Ishikawa (cell line): Measurements from ENCODE around the gene NEDD4L.

ENCODE experiments used
- CEBPB ChIP-seq: IDR thresholded peaks from 2 replicates; pipeline ENCODE4 v1.6.1; 2012
- CREB1 ChIP-seq: IDR thresholded peaks from 2 replicates; pipeline ENCODE4 v1.6.1; 2012; ENCODE audit warnings: low read depth
- EGR1 ChIP-seq: IDR thresholded peaks from 2 replicates; pipeline ENCODE4 v1.6.1; 2012
- EP300 ChIP-seq: IDR thresholded peaks from 2 replicates; pipeline ENCODE4 v1.6.1; 2012; ENCODE audit warnings: borderline replicate concordance
- FOXM1 ChIP-seq: IDR thresholded peaks from 2 replicates; pipeline ENCODE4 v1.6.1; 2012; ENCODE audit warnings: low read depth, borderline replicate concordance
- NFIC ChIP-seq: IDR thresholded peaks from 2 replicates; pipeline ENCODE4 v1.6.1; 2012
- RAD21 ChIP-seq: IDR thresholded peaks from 2 replicates; pipeline ENCODE4 v1.6.1; 2012; ENCODE audit warnings: low read depth
- TAF1 ChIP-seq: IDR thresholded peaks from 2 replicates; pipeline ENCODE4 v1.6.1; 2012; ENCODE audit warnings: low read depth, mild to moderate bottlenecking
- TCF12 ChIP-seq: IDR thresholded peaks from 2 replicates; pipeline ENCODE4 v1.6.1; 2012; ENCODE audit warnings: low read depth
- TEAD4 ChIP-seq: IDR thresholded peaks from 2 replicates; pipeline ENCODE4 v1.6.1; 2012
- YY1 ChIP-seq: IDR thresholded peaks from 2 replicates; pipeline ENCODE4 v1.6.1; 2012; ENCODE audit warnings: low read depth
- ZBTB7A ChIP-seq: IDR thresholded peaks from 2 replicates; pipeline ENCODE4 v1.6.1; 2012; ENCODE audit warnings: low read depth
- TF ChIP-seq, protein P1 (sequence below): IDR thresholded peaks from 2 replicates; pipeline ENCODE4 v1.6.1; 2012
- TF ChIP-seq, protein P2 (sequence below): IDR thresholded peaks from 2 replicates; pipeline ENCODE4 v1.6.1; 2012; ENCODE audit warnings: low read depth, mild to moderate bottlenecking
- TF ChIP-seq, protein P3 (sequence below): IDR thresholded peaks from 2 replicates; pipeline ENCODE4 v1.6.1; 2012

Gene NEDD4L

DNA sequence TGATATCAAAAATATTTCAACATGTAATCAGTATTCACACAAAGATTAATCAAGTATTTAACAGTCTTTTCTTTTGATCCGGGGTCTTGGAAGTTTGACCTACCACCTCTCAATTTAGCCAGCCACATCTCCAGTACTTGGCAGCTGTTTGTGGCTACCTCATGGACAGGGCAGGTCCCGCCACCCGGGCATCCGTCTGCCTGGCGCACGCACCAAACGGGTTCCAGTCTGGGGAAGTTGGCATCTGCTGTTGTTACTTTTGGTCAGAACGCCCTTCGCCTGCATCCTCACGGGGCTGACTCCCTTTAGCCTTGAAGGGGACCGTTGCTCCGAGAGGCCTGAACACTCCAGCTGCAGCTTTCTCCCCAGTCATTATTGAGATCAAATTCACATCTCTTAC is 81.7 kb downstream of the NEDD4L start:
- no peak for TF ChIP-seq TAF1
- no peak for TF ChIP-seq YY1
- no peak for TF ChIP-seq CEBPB

DNA sequence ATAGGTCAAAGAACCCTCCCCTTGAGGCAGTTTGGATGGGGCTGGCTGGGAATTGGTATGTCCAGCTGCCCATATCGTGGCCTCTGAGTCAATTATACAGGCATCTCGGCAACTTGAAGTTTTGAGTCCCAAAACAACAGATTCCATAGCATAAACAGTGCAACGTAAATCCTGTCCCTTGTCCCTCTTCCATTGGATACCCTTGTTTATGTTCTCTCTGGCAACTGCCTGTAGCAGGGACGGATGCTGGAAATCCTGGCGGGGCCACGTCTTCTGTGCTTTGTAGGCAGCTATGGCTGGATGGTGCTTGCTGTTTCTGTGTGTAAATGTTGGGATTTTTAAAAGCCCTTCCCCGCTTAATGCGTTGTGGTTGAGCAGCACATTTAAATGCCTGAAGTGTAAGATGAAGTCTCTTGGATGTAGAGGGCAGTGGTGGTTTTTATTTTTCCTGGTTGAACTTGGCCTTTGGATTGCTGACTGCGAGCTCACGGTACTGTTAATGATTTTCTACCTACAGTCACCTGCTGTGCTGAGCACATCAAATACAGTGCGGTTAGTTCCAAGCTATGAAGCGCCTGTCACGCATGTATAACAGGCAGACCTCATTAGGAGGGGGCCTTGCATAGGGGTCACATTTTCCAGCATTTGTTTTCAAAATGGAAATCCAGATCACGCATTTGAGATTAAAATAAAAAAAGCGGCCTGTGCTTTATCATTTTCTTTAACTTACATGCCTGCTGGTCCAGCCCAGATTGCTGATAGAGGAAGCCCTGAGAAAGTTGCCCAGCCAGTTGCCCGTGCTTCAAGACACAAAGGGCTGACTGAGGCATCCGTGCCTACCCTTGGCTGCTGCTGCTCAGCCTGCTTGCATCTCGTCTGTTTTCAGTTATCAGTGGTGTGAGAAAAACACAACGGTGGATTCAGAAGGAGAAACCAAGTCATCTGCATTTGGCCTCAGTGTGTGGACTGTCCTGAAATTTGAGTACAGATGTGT is 84.7 kb downstream of the NEDD4L start:
- TF ChIP-seq, protein P1, sequence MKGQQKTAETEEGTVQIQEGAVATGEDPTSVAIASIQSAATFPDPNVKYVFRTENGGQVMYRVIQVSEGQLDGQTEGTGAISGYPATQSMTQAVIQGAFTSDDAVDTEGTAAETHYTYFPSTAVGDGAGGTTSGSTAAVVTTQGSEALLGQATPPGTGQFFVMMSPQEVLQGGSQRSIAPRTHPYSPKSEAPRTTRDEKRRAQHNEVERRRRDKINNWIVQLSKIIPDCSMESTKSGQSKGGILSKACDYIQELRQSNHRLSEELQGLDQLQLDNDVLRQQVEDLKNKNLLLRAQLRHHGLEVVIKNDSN: no peak
- TF ChIP-seq TCF12 (no peak), CEBPB (no peak), EP300 (no peak)
- TF ChIP-seq, protein P2, sequence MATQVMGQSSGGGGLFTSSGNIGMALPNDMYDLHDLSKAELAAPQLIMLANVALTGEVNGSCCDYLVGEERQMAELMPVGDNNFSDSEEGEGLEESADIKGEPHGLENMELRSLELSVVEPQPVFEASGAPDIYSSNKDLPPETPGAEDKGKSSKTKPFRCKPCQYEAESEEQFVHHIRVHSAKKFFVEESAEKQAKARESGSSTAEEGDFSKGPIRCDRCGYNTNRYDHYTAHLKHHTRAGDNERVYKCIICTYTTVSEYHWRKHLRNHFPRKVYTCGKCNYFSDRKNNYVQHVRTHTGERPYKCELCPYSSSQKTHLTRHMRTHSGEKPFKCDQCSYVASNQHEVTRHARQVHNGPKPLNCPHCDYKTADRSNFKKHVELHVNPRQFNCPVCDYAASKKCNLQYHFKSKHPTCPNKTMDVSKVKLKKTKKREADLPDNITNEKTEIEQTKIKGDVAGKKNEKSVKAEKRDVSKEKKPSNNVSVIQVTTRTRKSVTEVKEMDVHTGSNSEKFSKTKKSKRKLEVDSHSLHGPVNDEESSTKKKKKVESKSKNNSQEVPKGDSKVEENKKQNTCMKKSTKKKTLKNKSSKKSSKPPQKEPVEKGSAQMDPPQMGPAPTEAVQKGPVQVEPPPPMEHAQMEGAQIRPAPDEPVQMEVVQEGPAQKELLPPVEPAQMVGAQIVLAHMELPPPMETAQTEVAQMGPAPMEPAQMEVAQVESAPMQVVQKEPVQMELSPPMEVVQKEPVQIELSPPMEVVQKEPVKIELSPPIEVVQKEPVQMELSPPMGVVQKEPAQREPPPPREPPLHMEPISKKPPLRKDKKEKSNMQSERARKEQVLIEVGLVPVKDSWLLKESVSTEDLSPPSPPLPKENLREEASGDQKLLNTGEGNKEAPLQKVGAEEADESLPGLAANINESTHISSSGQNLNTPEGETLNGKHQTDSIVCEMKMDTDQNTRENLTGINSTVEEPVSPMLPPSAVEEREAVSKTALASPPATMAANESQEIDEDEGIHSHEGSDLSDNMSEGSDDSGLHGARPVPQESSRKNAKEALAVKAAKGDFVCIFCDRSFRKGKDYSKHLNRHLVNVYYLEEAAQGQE: no peak
- TF ChIP-seq, protein P3, sequence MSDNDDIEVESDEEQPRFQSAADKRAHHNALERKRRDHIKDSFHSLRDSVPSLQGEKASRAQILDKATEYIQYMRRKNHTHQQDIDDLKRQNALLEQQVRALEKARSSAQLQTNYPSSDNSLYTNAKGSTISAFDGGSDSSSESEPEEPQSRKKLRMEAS: no peak

DNA sequence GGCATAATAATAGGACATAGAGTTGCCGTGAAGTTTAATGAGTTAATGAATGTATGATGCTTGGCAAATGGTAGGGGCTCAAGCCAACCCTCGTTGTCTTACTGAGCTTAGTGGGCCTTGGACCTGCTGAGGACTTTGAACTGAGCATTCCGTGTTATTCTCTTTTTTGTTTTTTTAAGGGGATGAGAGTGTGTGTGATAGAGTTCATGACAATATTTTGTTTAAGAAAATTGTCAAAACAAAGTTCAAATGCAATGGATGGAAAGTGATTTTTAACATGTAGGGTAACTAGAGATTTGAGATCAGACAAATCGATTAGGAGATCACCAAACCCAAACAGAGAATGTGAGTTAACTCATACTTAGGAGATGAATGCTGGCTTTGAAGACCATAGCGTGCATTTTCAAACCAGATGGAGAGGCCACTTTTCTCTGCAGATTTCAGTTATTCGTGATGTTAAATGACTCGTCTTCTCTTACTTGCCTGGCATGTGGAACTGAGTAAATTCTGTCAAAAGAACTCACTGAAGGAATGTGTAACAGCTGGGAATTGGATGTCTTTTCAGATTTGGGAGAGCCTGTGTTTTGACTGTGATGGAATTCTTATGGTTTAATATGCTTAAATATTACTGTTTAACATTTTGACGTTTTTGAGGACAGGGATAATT is 88.7 kb downstream of the NEDD4L start:
- TF ChIP-seq YY1: no peak
- TF ChIP-seq EP300: no peak
- TF ChIP-seq RAD21: no peak
- no peak for TF ChIP-seq FOXM1
- TF ChIP-seq, protein P1: no peak
- TF ChIP-seq TEAD4: no peak
- no peak for TF ChIP-seq CEBPB

DNA sequence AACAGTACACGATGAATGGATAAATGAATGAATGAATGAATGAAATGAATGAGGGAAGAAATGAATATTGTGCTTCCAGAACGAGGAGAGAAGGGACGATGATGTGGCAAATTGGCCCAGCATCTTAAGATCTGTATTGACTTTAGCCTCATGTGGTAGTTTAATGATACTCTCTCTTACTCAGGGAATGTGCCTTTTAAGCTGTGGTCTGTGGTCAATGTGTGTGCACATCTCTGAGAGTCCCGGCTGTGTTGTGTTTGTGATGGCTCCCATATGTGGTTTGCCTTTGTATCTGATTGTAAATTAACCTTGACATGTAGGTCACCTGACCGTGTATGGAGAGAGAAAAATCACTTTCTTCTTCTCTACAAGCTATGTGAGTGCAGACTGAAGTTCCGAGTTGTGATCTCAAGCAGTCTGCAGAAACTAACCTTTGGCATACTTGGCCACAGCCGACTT is 91.2 kb downstream of the NEDD4L start:
- TF ChIP-seq ZBTB7A: no peak
- TF ChIP-seq, protein P1: no peak
- no peak for TF ChIP-seq TCF12
- TF ChIP-seq CEBPB: no peak
- TF ChIP-seq YY1: no peak
- TF ChIP-seq, protein P3: no peak
- no peak for TF ChIP-seq EGR1
- TF ChIP-seq RAD21: no peak
- no peak for TF ChIP-seq FOXM1
- no peak for TF ChIP-seq NFIC
- no peak for TF ChIP-seq CREB1
- TF ChIP-seq TAF1: no peak
- TF ChIP-seq TEAD4: no peak
- TF ChIP-seq, protein P2: no peak
- no peak for TF ChIP-seq EP300

DNA sequence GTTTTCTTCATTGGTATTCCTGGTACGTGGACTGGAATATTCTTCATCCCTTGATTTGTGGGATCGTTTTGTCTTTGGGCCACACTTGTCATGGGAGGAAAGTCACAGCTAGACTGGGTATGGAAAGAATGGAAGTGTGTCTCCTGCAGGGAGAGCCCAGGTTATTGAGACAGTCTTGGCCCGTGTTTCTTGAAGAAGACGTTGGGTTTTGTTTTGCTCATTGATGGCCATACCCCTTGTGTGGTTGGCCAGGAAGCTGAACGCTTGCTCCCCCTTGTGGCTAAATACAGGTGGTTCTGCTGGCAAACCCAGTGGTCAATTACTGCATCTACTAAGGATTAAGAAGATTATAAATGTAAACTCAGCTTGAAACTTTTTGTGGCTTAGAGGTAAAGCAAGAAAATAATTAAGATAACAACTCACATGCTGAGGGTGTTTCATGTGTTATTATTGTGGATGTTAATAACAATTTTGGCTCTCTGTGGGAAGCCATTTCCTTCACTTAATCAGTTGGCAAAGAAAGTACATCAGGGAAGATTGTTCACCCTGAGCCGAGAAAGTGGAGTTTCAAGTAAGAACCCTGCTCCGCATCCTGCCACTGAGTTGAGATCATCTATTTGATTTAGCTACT is 91.8 kb downstream of the NEDD4L start:
- TF ChIP-seq, protein P1: no peak
- TF ChIP-seq RAD21: peak; percentile 76
